ENCODE measurements around the gene WDTC1. TPM values are rescaled to one million over a fixed set of nuclear protein-coding genes. Genes with fewer than 3 reads are reported as not detected.

The WDTC1 gene
- polyA plus RNA-seq, 1 donor (not counting 4 experiments of a cell fraction or from before 2014, with no cell fraction given): 5.1 TPM

- no peak overlapping the region for H3K4me2 ChIP-seq (ENCODE audit: control insufficient read depth, extremely low read depth, insufficient read depth, low read depth, low read length)
- H3K4me3 ChIP-seq (ENCODE audit: control insufficient read depth in 2 of 3, extremely low read depth in 1 of 3, insufficient read depth in 2 of 3, low read depth in 1 of 3, low read length in 3 of 3): no peak overlapping the region
- H3K9me1 ChIP-seq (ENCODE audit: control insufficient read depth, extremely low read depth, insufficient read depth, low read length): no peaks in the 10 kb centered on the region
- H3K4me1 ChIP-seq (ENCODE audit: control insufficient read depth, extremely low read depth, insufficient read depth, low read length): peaks cover 18% of the 10 kb centered on the region
- no peak for TF ChIP-seq EZH2 (IDR thresholded peaks at IDR 0.05; ENCODE audit: low read length)
- TF ChIP-seq, protein P1, sequence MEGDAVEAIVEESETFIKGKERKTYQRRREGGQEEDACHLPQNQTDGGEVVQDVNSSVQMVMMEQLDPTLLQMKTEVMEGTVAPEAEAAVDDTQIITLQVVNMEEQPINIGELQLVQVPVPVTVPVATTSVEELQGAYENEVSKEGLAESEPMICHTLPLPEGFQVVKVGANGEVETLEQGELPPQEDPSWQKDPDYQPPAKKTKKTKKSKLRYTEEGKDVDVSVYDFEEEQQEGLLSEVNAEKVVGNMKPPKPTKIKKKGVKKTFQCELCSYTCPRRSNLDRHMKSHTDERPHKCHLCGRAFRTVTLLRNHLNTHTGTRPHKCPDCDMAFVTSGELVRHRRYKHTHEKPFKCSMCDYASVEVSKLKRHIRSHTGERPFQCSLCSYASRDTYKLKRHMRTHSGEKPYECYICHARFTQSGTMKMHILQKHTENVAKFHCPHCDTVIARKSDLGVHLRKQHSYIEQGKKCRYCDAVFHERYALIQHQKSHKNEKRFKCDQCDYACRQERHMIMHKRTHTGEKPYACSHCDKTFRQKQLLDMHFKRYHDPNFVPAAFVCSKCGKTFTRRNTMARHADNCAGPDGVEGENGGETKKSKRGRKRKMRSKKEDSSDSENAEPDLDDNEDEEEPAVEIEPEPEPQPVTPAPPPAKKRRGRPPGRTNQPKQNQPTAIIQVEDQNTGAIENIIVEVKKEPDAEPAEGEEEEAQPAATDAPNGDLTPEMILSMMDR (optimal IDR thresholded peaks at IDR 0.05 in 1 of 3, IDR thresholded peaks at IDR 0.05 in 1 of 3, conservative IDR thresholded peaks at IDR 0.05 in 1 of 3; ENCODE audit: extremely low read depth in 1 of 3, insufficient read depth in 2 of 3, low read length in 3 of 3): no peak
- H3K9ac ChIP-seq (ENCODE audit: control insufficient read depth, extremely low read depth, insufficient read depth, low read length): no peak overlapping the region
- H3K27ac ChIP-seq (ENCODE audit: control insufficient read depth, insufficient read depth, low read length): no peak overlapping the region
- DNase-seq (ENCODE audit: low read depth, low spot score): no peak
- no peak for FAIRE-seq
- dilution Hi-C loops (cut with MboI; ENCODE audit: extremely low pct_ligation_motif_present, low sequenced_read_pairs): no loop called here
- H2AFZ ChIP-seq (ENCODE audit: control insufficient read depth, low read length): no peak overlapping the region
- H3K27me3 ChIP-seq (ENCODE audit: control insufficient read depth, extremely low read depth, insufficient read depth, low read length): no peaks in the 10 kb centered on the region
- peaks cover 14 to 15% of the 10 kb centered on the region in 2 experiments for H3K36me3 ChIP-seq (ENCODE audit: control insufficient read depth in 2 of 2, extremely low read depth in 1 of 2, insufficient read depth in 2 of 2, low read length in 2 of 2)
- H4K20me1 ChIP-seq (ENCODE audit: control insufficient read depth, extremely low read depth, insufficient read depth, low read length): no peaks in the 10 kb centered on the region
- H3K79me2 ChIP-seq (ENCODE audit: control insufficient read depth, insufficient read depth, low read length): no peaks in the 10 kb centered on the region
- H3K9me3 ChIP-seq (ENCODE audit: control insufficient read depth, low read depth, low read length): no peaks in the 10 kb centered on the region
These were observed 117.2 kb downstream of the WDTC1 start for GRCh38 chr1:27351541-27352107.

DNA sequence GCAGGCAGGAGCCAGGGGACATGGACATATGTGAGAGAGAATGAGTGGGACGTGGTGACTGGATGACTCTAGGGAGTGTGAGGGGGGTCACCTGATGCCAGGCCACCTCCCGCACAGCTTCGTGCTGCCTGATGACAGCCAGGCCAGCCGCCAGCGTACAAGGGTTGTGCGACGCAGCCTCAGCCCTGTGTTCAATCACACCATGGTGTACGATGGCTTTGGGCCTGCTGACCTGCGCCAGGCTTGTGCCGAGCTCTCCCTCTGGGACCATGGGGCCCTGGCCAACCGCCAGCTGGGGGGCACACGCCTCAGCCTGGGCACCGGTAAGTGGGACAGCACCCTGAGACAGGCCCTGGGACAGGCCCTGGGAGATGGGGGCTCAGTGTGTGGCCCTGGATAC lies 118.7 kb downstream of the WDTC1 start:
- no peak for DNase-seq (ENCODE audit: low read depth, low spot score)
- peaks cover 16% of the 10 kb centered on the region for H3K4me1 ChIP-seq (ENCODE audit: control insufficient read depth, extremely low read depth, insufficient read depth, low read length)
- no peak overlapping the region for H3K9ac ChIP-seq (ENCODE audit: control insufficient read depth, extremely low read depth, insufficient read depth, low read length)
- dilution Hi-C loops (cut with MboI; ENCODE audit: extremely low pct_ligation_motif_present, low sequenced_read_pairs): no loop called here
- H3K36me3 ChIP-seq (ENCODE audit: control insufficient read depth in 2 of 2, extremely low read depth in 1 of 2, insufficient read depth in 2 of 2, low read length in 2 of 2): peaks cover 19 to 20% of the 10 kb centered on the region in 2 experiments
- no peak overlapping the region for H3K4me3 ChIP-seq (ENCODE audit: control insufficient read depth in 2 of 3, extremely low read depth in 1 of 3, insufficient read depth in 2 of 3, low read depth in 1 of 3, low read length in 3 of 3)
- no peaks in the 10 kb centered on the region for H3K9me3 ChIP-seq (ENCODE audit: control insufficient read depth, low read depth, low read length)
- no peaks in the 10 kb centered on the region for H3K27me3 ChIP-seq (ENCODE audit: control insufficient read depth, extremely low read depth, insufficient read depth, low read length)
- no peak for FAIRE-seq
- H3K9me1 ChIP-seq (ENCODE audit: control insufficient read depth, extremely low read depth, insufficient read depth, low read length): no peaks in the 10 kb centered on the region
- H3K27ac ChIP-seq (ENCODE audit: control insufficient read depth, insufficient read depth, low read length): no peak overlapping the region
- H3K79me2 ChIP-seq (ENCODE audit: control insufficient read depth, insufficient read depth, low read length): no peaks in the 10 kb centered on the region
- H4K20me1 ChIP-seq (ENCODE audit: control insufficient read depth, extremely low read depth, insufficient read depth, low read length): peaks cover 3% of the 10 kb centered on the region
- H3K4me2 ChIP-seq (ENCODE audit: control insufficient read depth, extremely low read depth, insufficient read depth, low read depth, low read length): no peak overlapping the region
- TF ChIP-seq, protein P1 (optimal IDR thresholded peaks at IDR 0.05 in 1 of 3, IDR thresholded peaks at IDR 0.05 in 1 of 3, conservative IDR thresholded peaks at IDR 0.05 in 1 of 3; ENCODE audit: extremely low read depth in 1 of 3, insufficient read depth in 2 of 3, low read length in 3 of 3): no peak
- TF ChIP-seq EZH2 (IDR thresholded peaks at IDR 0.05; ENCODE audit: low read length): no peak
- no peak overlapping the region for H2AFZ ChIP-seq (ENCODE audit: control insufficient read depth, low read length)
